ENCODE measurements around the gene PAQR4. TPM values are rescaled to one million over a fixed set of nuclear protein-coding genes. Genes with fewer than 3 reads are reported as not detected.

PAQR4 gene
- total and polyA plus RNA-seq, 2 of the 13 experiments (the other 11 are each of a cell fraction or from before 2014, with no cell fraction given): 15.9 to 24.8 TPM

- TF ChIP-seq TRAFD1 (CRISPR knock-in tag; IDR thresholded peaks at IDR 0.05; ENCODE audit: borderline replicate concordance) (no peak), ZNF138 (CRISPR knock-in tag; IDR thresholded peaks at IDR 0.05; ENCODE audit: low read depth) (no peak), ZNF121 (CRISPR knock-in tag; IDR thresholded peaks at IDR 0.05) (no peak), ZNF572 (CRISPR knock-in tag; IDR thresholded peaks at IDR 0.05) (no peak), BCLAF1 (IDR thresholded peaks at IDR 0.05) (no peak), ZSCAN22 (CRISPR knock-in tag; IDR thresholded peaks at IDR 0.05) (no peak), PLSCR1 (CRISPR knock-in tag; IDR thresholded peaks at IDR 0.05; ENCODE audit: borderline replicate concordance) (no peak), RELA (CRISPR knock-in tag; IDR thresholded peaks at IDR 0.05) (no peak), ZNF17 (CRISPR knock-in tag; IDR thresholded peaks at IDR 0.05) (no peak), ZNF24 (IDR thresholded peaks at IDR 0.05) (peak; percentile 47; the same call in 1 of the 2 replicates), ZNF619 (CRISPR knock-in tag; IDR thresholded peaks at IDR 0.05) (no peak), KDM5A (IDR thresholded peaks at IDR 0.05; ENCODE audit: borderline replicate concordance, low read length) (0 out of 2 replicates have a peak, but pooled peaks have one; percentile 17), MIER3 (CRISPR knock-in tag; IDR thresholded peaks at IDR 0.05; ENCODE audit: borderline replicate concordance) (no peak), ZNF839 (CRISPR knock-in tag; IDR thresholded peaks at IDR 0.05; ENCODE audit: borderline replicate concordance) (no peak), ARNT (IDR thresholded peaks at IDR 0.05) (no peak), SNAPC2 (CRISPR knock-in tag; IDR thresholded peaks at IDR 0.05) (no peak), CC2D1A (CRISPR knock-in tag; IDR thresholded peaks at IDR 0.05) (no peak), ZBTB8A (CRISPR knock-in tag; IDR thresholded peaks at IDR 0.05; ENCODE audit: borderline replicate concordance, low read depth) (no peak), MTA3 (CRISPR knock-in tag; IDR thresholded peaks at IDR 0.05) (no peak), HMG20B (CRISPR knock-in tag; conservative IDR thresholded peaks at IDR 0.05) (no peak), DMAP1 (CRISPR knock-in tag; IDR thresholded peaks at IDR 0.05) (no peak), ZNF614 (CRISPR knock-in tag; IDR thresholded peaks at IDR 0.05; ENCODE audit: borderline replicate concordance) (0 out of 2 replicates have a peak, but pooled peaks have one; percentile 3), CREBL2 (CRISPR knock-in tag; IDR thresholded peaks at IDR 0.05; ENCODE audit: borderline replicate concordance) (0 out of 2 replicates have a peak, but pooled peaks have one; percentile 30), MIER2 (CRISPR knock-in tag; IDR thresholded peaks at IDR 0.05) (no peak), TCF7 (IDR thresholded peaks at IDR 0.05; ENCODE audit: low read depth) (no peak), ZNF740 (CRISPR knock-in tag; IDR thresholded peaks at IDR 0.05) (no peak), ZFP41 (CRISPR knock-in tag; IDR thresholded peaks at IDR 0.05; ENCODE audit: borderline replicate concordance) (no peak)
These were observed 50.6 kb downstream of the PAQR4 start (continued) for GRCh38 chr16:3019594-3020246.
